ENCODE data around the gene MROH2B. TPM values are rescaled to one million over a fixed set of nuclear protein-coding genes. Genes with fewer than 3 reads are reported as not detected.

MROH2B gene
- not detected for total RNA-seq
- polyA plus RNA-seq (2013, experiment 1 of 2) = not detected
- polyA plus RNA-seq (2013, experiment 2 of 2) = not detected
- long read RNA-seq, experiment 1 = 0 reads
- long read RNA-seq, experiment 2 = 0 reads
- long read RNA-seq, experiment 3 = 0 reads
- long read RNA-seq, experiment 4 = 0 reads

DNA sequence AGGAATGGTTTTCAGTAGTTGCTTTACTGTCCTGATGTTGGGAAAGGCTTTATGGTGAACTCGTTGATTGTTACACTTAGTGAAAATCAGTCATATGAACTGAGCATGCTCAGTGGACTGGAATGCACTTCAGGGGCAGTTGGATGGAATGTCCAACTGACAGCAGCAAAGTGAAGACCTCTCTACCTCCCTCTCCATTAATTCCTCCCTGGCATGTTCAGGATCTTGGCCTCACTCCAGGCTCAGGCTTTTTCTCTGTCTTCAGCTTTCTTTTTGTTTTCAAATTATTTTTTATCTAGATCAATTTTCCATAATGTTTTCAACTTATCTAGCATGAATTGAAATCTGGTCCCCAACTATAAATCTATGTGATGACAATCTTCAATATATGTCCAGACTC, at the start of gene MROH2B:
Gene MROH2B, minus strand, starts transcription at position 101 of the 400 bp plus-strand sequence. CDS start 490 bp downstream, outside the sequence.
- Mint-ChIP-seq H3K27me3 (ENCODE audit: insufficient read depth) (no peaks in the 10 kb centered on the region), H3K4me1 (no peaks in the 10 kb centered on the region), H3K36me3 (ENCODE audit: low read depth) (no peaks in the 10 kb centered on the region), H3K9me3 (peaks cover 7% of the 10 kb centered on the region), H3K27ac (no peak within 1 kb of the TSS), H3K4me3 (no peak within 1 kb of the TSS)
- no peaks in the 10 kb centered on the region for H3K9me3 ChIP-seq (ENCODE audit: control insufficient read depth, low read length)
- DNase-seq = no peak
- H3K4me1 ChIP-seq (ENCODE audit: control insufficient read depth, insufficient read depth, low read length) = no peaks in the 10 kb centered on the region
- H3K27ac ChIP-seq (ENCODE audit: low read depth, low read length) = no peak within 1 kb of the TSS
- H3K27me3 ChIP-seq (ENCODE audit: control insufficient read depth, insufficient read depth, low read length, poor library complexity, severe bottlenecking) = no peaks in the 10 kb centered on the region
- H3K4me3 ChIP-seq (ENCODE audit: low read length) = no peak within 1 kb of the TSS
- no peaks in the 10 kb centered on the region for H3K36me3 ChIP-seq (ENCODE audit: control insufficient read depth, insufficient read depth, low read length)
- no peak within 1 kb of the TSS for H3K9ac ChIP-seq (ENCODE audit: extremely low read depth, low read length, poor library complexity, severe bottlenecking)
- WGBS, 2 experiments (ENCODE audit: insufficient coverage in 1 of 2, insufficient read length in 1 of 2) = 93 to 100% methylated on average over 1 of the region's 1 CpG
- TF ChIP-seq, protein P1, sequence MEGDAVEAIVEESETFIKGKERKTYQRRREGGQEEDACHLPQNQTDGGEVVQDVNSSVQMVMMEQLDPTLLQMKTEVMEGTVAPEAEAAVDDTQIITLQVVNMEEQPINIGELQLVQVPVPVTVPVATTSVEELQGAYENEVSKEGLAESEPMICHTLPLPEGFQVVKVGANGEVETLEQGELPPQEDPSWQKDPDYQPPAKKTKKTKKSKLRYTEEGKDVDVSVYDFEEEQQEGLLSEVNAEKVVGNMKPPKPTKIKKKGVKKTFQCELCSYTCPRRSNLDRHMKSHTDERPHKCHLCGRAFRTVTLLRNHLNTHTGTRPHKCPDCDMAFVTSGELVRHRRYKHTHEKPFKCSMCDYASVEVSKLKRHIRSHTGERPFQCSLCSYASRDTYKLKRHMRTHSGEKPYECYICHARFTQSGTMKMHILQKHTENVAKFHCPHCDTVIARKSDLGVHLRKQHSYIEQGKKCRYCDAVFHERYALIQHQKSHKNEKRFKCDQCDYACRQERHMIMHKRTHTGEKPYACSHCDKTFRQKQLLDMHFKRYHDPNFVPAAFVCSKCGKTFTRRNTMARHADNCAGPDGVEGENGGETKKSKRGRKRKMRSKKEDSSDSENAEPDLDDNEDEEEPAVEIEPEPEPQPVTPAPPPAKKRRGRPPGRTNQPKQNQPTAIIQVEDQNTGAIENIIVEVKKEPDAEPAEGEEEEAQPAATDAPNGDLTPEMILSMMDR (conservative IDR thresholded peaks at IDR 0.05) = no peak

DNA sequence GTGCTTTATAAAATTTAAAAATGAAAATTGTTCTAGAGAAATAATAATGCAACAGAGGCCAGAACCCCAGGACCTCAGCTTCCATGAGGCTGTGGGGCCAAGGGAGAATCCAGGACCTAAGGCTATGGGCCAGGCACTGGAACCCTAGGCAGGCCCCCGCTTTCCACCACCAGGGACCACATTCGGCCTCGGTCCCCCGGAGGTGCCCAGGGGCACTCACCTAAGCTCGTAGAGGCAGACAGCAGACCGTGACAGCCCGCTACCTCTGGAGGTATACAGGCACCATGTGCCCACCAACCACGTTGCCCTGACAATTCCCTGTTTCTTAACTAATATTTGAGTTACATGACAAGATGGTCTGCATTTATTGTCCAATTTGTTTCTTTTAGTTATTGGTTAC, 49.5 kb upstream of the MROH2B start:
- H3K27ac Mint-ChIP-seq = no peak overlapping the region
- H3K9ac ChIP-seq (ENCODE audit: extremely low read depth, low read length, poor library complexity, severe bottlenecking) = no peak overlapping the region
- peaks cover 4% of the 10 kb centered on the region for H3K9me3 Mint-ChIP-seq
- WGBS, 2 experiments (ENCODE audit: insufficient coverage in 1 of 2, insufficient read length in 1 of 2) = 96 to 100% methylated on average over 1 to 8 of the region's 8 CpGs
- H3K27me3 ChIP-seq (ENCODE audit: control insufficient read depth, insufficient read depth, low read length, poor library complexity, severe bottlenecking) = no peaks in the 10 kb centered on the region
- H3K36me3 ChIP-seq (ENCODE audit: control insufficient read depth, insufficient read depth, low read length) = no peaks in the 10 kb centered on the region
- no peak for DNase-seq
- H3K4me1 ChIP-seq (ENCODE audit: control insufficient read depth, insufficient read depth, low read length) = no peaks in the 10 kb centered on the region
- no peak overlapping the region for H3K4me3 ChIP-seq (ENCODE audit: low read length)
- no peaks in the 10 kb centered on the region for H3K36me3 Mint-ChIP-seq (ENCODE audit: low read depth)
- TF ChIP-seq, protein P1 (conservative IDR thresholded peaks at IDR 0.05) = no peak
- no peak overlapping the region for H3K4me3 Mint-ChIP-seq
- no peak overlapping the region for H3K27ac ChIP-seq (ENCODE audit: low read depth, low read length)
- H3K4me1 Mint-ChIP-seq = no peaks in the 10 kb centered on the region
- H3K9me3 ChIP-seq (ENCODE audit: control insufficient read depth, low read length) = no peaks in the 10 kb centered on the region
- no peaks in the 10 kb centered on the region for H3K27me3 Mint-ChIP-seq (ENCODE audit: insufficient read depth)

DNA sequence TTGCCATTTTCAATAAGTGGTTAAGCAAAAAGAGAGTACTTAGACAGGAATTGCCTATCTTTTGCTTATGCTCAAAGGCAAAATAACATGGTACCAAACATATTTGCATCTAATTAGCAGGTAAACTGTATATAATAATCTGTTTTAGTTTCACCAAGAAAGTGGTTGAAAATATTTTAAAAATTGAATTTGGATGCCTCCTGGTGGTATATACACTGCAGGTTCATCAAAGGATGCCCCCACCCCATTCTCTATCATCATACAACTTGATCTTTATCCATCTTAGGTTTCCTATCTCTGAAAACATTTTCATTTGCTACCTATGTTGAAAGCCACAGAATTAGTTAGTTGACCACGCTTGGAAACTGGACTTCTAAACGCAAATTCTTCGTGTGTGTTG, 47.0 kb upstream of the MROH2B start:
- no peaks in the 10 kb centered on the region for H3K27me3 ChIP-seq (ENCODE audit: control insufficient read depth, insufficient read depth, low read length, poor library complexity, severe bottlenecking)
- TF ChIP-seq, protein P1 (conservative IDR thresholded peaks at IDR 0.05) = peak; percentile 37
- H3K9me3 ChIP-seq (ENCODE audit: control insufficient read depth, low read length) = no peaks in the 10 kb centered on the region
- Mint-ChIP-seq H3K27ac (no peak overlapping the region), H3K9me3 (peaks cover 4% of the 10 kb centered on the region), H3K4me3 (no peak overlapping the region), H3K36me3 (ENCODE audit: low read depth) (no peaks in the 10 kb centered on the region), H3K4me1 (no peaks in the 10 kb centered on the region), H3K27me3 (ENCODE audit: insufficient read depth) (no peaks in the 10 kb centered on the region)
- no peak overlapping the region for H3K27ac ChIP-seq (ENCODE audit: low read depth, low read length)
- H3K4me3 ChIP-seq (ENCODE audit: low read length) = no peak overlapping the region
- no peak overlapping the region for H3K9ac ChIP-seq (ENCODE audit: extremely low read depth, low read length, poor library complexity, severe bottlenecking)
- H3K36me3 ChIP-seq (ENCODE audit: control insufficient read depth, insufficient read depth, low read length) = no peaks in the 10 kb centered on the region
- H3K4me1 ChIP-seq (ENCODE audit: control insufficient read depth, insufficient read depth, low read length) = no peaks in the 10 kb centered on the region
- DNase-seq = no peak
- WGBS, 2 experiments (ENCODE audit: insufficient coverage in 1 of 2, insufficient read length in 1 of 2) = 94 to 100% methylated on average over 1 to 3 of the region's 3 CpGs
